NT2/D1 (cell line): ENCODE measurements around the gene LSAMP.

Experiments used
- SUZ12 ChIP-seq: IDR thresholded peaks from 2 replicates; pipeline ENCODE4 v1.6.1; 2011; ENCODE audit not compliant: insufficient read length, insufficient read depth; ENCODE audit errors: extremely low read depth
- YY1 ChIP-seq: IDR thresholded peaks from 2 replicates; pipeline ENCODE4 v1.6.1; 2011; ENCODE audit not compliant: insufficient read length, insufficient read depth
- ZNF274 ChIP-seq: IDR thresholded peaks from 2 replicates; pipeline ENCODE4 v1.6.1; 2011; ENCODE audit warnings: mild to moderate bottlenecking, low read depth, low read length

- no peak for TF ChIP-seq ZNF274
- no peak for TF ChIP-seq YY1
- no peak for TF ChIP-seq SUZ12
Observed at GRCh38 chr3:115787818-115788217, 657.5 kb downstream of the LSAMP start.
